Upper lobe of left lung (tissue), 6 donors: ENCODE results near the gene LAMB4. TPM values are rescaled to one million over a fixed set of nuclear protein-coding genes. Genes with fewer than 3 reads are reported as not detected.

Experiments used
- ATAC-seq, 2 donors: fragments of 200-7000 bp; cut with Tn5 transposase; one replicate each; pipeline ENCODE4 v1.9.1; 2022; ENCODE audit warnings: mild to moderate bottlenecking in 2 of 2, moderate library complexity in 2 of 2; ENCODE audit not compliant: low FRiP score in 2 of 2
- DNase-seq, 2 donors: peaks; one replicate each; pipeline ENCODE4 v3.0.0-alpha.2; 2019 to 2020
- H3K27ac ChIP-seq, 4 donors: fragments of 200-600 bp; sonication (generic); one replicate each; pipeline ENCODE4 v1.5.1; 2016 to 2019
- H3K27me3 ChIP-seq, 4 donors: fragments of 200-600 bp; sonication (generic); one replicate each; pipeline ENCODE4 v1.5.1; 2017 to 2019
- H3K36me3 ChIP-seq, 4 donors: fragments of 200-600 bp; sonication (generic); one replicate each; pipeline ENCODE4 v1.5.1; 2016 to 2019
- H3K4me1 ChIP-seq, 4 donors: fragments of 200-600 bp; sonication (generic); one replicate each; pipeline ENCODE4 v1.5.1; 2018 to 2019
- H3K4me3 ChIP-seq, 4 donors: fragments of 200-600 bp; sonication (generic); one replicate each; pipeline ENCODE4 v1.5.1; 2017 to 2019; ENCODE audit warnings: mild to moderate bottlenecking in 2 of 4, moderate library complexity in 1 of 4
- H3K9me3 ChIP-seq, 4 donors: fragments of 200-600 bp; sonication (generic); one replicate each; pipeline ENCODE4 v1.5.1; 2018 to 2019
- EP300 ChIP-seq, 4 donors: sonication (generic); formaldehyde crosslinking; IDR thresholded peaks; one replicate each; pipeline ENCODE4 v1.5.1; 2017; ENCODE audit warnings: antibody characterized with exemption in 4 of 4, control low read depth in 2 of 4
- POLR2A ChIP-seq, 4 donors: fragments of 450-650 bp; IDR thresholded peaks; one replicate each; pipeline ENCODE4 v1.5.1; 2016 to 2017; ENCODE audit warnings: antibody characterized with exemption in 4 of 4, mild to moderate bottlenecking in 2 of 4
- POLR2AphosphoS5 ChIP-seq, 2 donors: sonication (generic); formaldehyde crosslinking; IDR thresholded peaks; one replicate each; pipeline ENCODE4 v1.5.1; 2017; ENCODE audit warnings: antibody characterized with exemption in 2 of 2
- WGBS, 2 donors: methylation state at CpG; one replicate each; pipeline ENCODE4 v1.1.5; 2017 to 2018; 5-methylcytosine and 5-hydroxymethylcytosine counted together
- total RNA-seq, 6 donors: library from RNA; depleted of rRNA in 4 of 6; stranded (reverse); fragments of >200 nt in 4 of 6; gene quantifications; one replicate each; pipeline versions ENCODE4 v1.1.0 to v1.2.1, GENCODE V29; 2016 to 2021
- TF ChIP-seq, protein P1 (sequence below), 6 experiments: fragments of 450-650 bp in 4 of 6; fragments of 200-600 bp in 2 of 6; sonication (generic) in 2 of 6; IDR thresholded peaks; one replicate each; pipeline ENCODE4 v1.5.1; 2016 to 2019; ENCODE audit warnings: antibody characterized with exemption in 6 of 6
- donor health status: DM: no; HTN: no; CAD: no; lungs with moderate emphysema.
- donor health status: DM: no; HTN: yes; CAD: no; lungs with severe emphysema.

The LAMB4 gene
- total RNA-seq, 6 donors from 2014 or later: 0.10 to 18.9 (median 0.47) TPM; not detected in 2

DNA sequence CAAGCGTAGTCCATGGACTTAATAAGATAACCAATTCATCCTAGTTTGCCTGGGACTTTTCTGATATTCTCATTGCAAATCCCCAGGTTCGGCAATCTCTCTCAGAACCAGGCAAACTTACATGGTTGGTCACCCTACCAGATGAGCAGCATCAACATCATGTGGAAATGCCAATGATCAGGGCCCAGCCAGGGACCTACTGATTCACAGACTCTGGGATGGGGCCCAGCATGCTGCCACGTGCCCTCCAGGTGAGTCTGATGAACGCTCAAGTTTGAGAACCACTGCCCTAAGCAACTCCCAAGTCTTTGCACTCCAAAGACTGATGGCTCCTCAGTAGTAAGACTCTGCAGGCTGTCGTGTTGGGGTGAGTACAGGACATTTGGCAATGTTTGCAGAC, 2.7 kb downstream of the LAMB4 start:
- no peak for ATAC-seq
- Histone ChIP-seq H3K4me1 (no peaks in the 10 kb centered on the region), H3K36me3 (no peaks in the 10 kb centered on the region), H3K27ac (no peak overlapping the region), H3K4me3 (no peak overlapping the region), H3K9me3 (no peaks in the 10 kb centered on the region), H3K27me3 (no peaks in the 10 kb centered on the region)
- 93 to 94% methylated on average over 5 of the region's 5 CpGs for WGBS, 2 donors
- no peak for DNase-seq
- no peak for TF ChIP-seq POLR2A (IDR thresholded peaks at IDR 0.05)

DNA sequence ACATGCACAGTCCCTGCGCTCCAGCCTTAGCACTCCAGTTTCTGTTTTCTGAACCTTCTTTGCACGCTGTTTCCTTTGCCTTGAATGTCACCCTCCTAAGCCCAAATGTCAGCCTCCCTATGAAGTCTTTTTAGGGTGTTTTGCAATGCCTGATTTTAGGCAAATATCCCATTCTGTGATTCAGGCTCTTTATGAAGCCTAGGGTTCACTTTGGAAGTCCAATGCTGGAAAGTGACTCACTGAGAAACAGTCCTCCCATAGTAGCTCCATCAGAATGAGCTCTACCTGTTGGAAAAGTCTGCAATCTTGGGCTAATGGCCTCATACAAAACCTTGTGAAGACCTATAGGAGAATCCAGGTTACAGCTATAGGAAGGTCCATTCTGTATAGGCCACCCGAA, 5.3 kb downstream of the LAMB4 start:
- ATAC-seq: no peak
- WGBS, 2 donors: 92 to 93% methylated on average over 3 of the region's 3 CpGs
- H3K27me3 ChIP-seq: no peaks in the 10 kb centered on the region
- no peaks in the 10 kb centered on the region for H3K9me3 ChIP-seq
- TF ChIP-seq, protein P1, sequence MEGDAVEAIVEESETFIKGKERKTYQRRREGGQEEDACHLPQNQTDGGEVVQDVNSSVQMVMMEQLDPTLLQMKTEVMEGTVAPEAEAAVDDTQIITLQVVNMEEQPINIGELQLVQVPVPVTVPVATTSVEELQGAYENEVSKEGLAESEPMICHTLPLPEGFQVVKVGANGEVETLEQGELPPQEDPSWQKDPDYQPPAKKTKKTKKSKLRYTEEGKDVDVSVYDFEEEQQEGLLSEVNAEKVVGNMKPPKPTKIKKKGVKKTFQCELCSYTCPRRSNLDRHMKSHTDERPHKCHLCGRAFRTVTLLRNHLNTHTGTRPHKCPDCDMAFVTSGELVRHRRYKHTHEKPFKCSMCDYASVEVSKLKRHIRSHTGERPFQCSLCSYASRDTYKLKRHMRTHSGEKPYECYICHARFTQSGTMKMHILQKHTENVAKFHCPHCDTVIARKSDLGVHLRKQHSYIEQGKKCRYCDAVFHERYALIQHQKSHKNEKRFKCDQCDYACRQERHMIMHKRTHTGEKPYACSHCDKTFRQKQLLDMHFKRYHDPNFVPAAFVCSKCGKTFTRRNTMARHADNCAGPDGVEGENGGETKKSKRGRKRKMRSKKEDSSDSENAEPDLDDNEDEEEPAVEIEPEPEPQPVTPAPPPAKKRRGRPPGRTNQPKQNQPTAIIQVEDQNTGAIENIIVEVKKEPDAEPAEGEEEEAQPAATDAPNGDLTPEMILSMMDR (IDR thresholded peaks at IDR 0.05): no peak
- no peak for TF ChIP-seq POLR2AphosphoS5 (IDR thresholded peaks at IDR 0.05)
- TF ChIP-seq POLR2A (IDR thresholded peaks at IDR 0.05): no peak
- TF ChIP-seq EP300 (IDR thresholded peaks at IDR 0.05): no peak
- DNase-seq: no peak
- no peak overlapping the region for H3K4me3 ChIP-seq
- no peaks in the 10 kb centered on the region for H3K4me1 ChIP-seq
- no peaks in the 10 kb centered on the region for H3K36me3 ChIP-seq
- no peak overlapping the region for H3K27ac ChIP-seq

DNA sequence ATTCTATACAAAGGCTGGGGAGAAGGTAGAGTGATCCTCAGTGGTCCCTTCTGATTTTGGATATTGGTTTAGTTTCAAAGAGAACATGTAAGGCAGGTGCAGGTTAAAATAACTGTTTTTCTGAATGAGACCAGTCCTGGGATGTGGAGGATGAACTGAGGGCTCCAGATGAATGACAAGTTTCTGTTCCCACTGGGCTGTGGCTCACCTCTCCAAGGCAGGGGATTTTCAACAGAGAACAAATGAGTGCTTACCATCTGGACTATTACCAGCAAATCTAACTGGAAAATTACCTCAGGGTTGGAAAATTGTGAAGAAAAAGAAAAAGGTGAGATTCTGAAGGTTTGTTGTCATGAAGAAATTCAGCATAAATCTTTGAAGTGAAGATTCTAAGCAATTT, 8.0 kb downstream of the LAMB4 start:
- ATAC-seq: no peak
- Histone ChIP-seq H3K27me3 (no peaks in the 10 kb centered on the region), H3K4me3 (no peak overlapping the region), H3K4me1 (no peaks in the 10 kb centered on the region), H3K27ac (no peak overlapping the region), H3K36me3 (no peaks in the 10 kb centered on the region), H3K9me3 (no peaks in the 10 kb centered on the region)
- DNase-seq: no peak
- TF ChIP-seq, protein P1 (IDR thresholded peaks at IDR 0.05): no peak
- TF ChIP-seq POLR2AphosphoS5 (IDR thresholded peaks at IDR 0.05) (no peak), POLR2A (IDR thresholded peaks at IDR 0.05) (no peak), EP300 (IDR thresholded peaks at IDR 0.05) (no peak)

DNA sequence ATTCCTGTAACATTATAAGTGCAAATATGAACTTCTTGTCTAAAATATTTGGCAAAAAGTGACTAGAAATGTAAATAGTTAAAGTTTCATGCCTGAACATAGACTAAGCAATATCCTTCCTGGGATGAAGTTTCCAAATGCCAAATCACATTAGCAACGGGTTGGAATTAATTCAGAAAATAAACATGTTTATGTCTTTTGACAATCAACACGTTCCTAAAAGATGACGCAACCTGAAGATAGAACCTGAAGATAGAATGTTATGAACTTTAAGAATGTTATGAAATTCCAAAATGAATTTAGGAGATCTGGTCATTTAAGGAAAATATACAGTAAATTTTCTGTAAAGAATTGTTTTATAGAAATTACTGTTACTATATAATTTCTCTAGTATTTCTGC, 9.2 kb downstream of the LAMB4 start:
- H3K9me3 ChIP-seq: no peaks in the 10 kb centered on the region
- H3K27ac ChIP-seq: no peak overlapping the region
- no peaks in the 10 kb centered on the region for H3K4me1 ChIP-seq
- H3K27me3 ChIP-seq: no peaks in the 10 kb centered on the region
- ATAC-seq: no peak
- no peak overlapping the region for H3K4me3 ChIP-seq
- TF ChIP-seq, protein P1 (IDR thresholded peaks at IDR 0.05): no peak
- no peak for TF ChIP-seq POLR2A (IDR thresholded peaks at IDR 0.05)
- no peak for TF ChIP-seq POLR2AphosphoS5 (IDR thresholded peaks at IDR 0.05)
- no peak for TF ChIP-seq EP300 (IDR thresholded peaks at IDR 0.05)
- DNase-seq: no peak
- no peaks in the 10 kb centered on the region for H3K36me3 ChIP-seq
- 45 to 46% methylated on average over 3 of the region's 3 CpGs for WGBS, 2 donors

DNA sequence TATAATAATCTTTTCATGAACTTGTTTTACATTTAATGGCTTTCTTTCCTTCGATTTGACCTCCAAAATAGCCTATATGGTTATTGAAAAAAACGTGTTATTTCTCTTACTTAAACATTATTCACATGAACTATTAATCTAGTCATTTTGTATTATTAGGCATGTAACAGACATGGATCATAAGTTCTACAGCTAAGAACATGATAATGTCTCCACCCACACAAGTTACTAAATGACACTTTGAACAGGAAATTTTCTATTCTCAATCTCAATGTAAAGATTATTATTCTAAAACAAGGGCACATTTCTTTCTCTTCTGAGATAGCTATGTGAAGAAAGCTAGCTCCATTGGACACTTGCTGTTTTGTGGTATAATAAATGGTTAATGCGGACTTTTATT, 10.0 kb downstream of the LAMB4 start:
- no peak for DNase-seq
- Histone ChIP-seq H3K9me3 (no peaks in the 10 kb centered on the region), H3K4me1 (no peaks in the 10 kb centered on the region), H3K27me3 (no peaks in the 10 kb centered on the region), H3K36me3 (no peaks in the 10 kb centered on the region), H3K4me3 (no peak overlapping the region), H3K27ac (no peak overlapping the region)
- ATAC-seq: no peak
- WGBS, 2 donors: 77 to 80% methylated on average over 3 of the region's 3 CpGs
- TF ChIP-seq, protein P1 (IDR thresholded peaks at IDR 0.05): no peak
- no peak for TF ChIP-seq POLR2A (IDR thresholded peaks at IDR 0.05)
- TF ChIP-seq POLR2AphosphoS5 (IDR thresholded peaks at IDR 0.05): no peak
- TF ChIP-seq EP300 (IDR thresholded peaks at IDR 0.05): no peak
